HepG2 (cell line): ENCODE results near the gene ADAMTS17. TPM values are rescaled to one million over a fixed set of nuclear protein-coding genes. Genes with fewer than 3 reads are reported as not detected.

Experiments
- AHR ChIP-seq: IDR thresholded peaks from 2 replicates; pipeline ENCODE4 v1.6.1; 2018; ENCODE audit warnings: missing genetic modification reagents, missing compliant biosample characterization
- ATRX ChIP-seq: sonication (generic); formaldehyde crosslinking; IDR thresholded peaks from 2 replicates; pipeline ENCODE4 v1.4.0; 2020; ENCODE audit warnings: missing genetic modification reagents, borderline replicate concordance
- CBX1 ChIP-seq: IDR thresholded peaks from one replicate; pipeline ENCODE4 v1.6.1; 2016; ENCODE audit warnings: antibody characterized with exemption, low read depth
- PTBP1 ChIP-seq: fragments of 200-400 bp; formaldehyde crosslinking; IDR thresholded peaks from 2 replicates; pipeline ENCODE4 v1.6.1; 2018; ENCODE audit warnings: low read length, low read depth; ENCODE audit not compliant: poor library complexity, severe bottlenecking
- RERE ChIP-seq: IDR thresholded peaks from 2 replicates; pipeline ENCODE4 v1.6.1; 2016; ENCODE audit warnings: low read depth, missing genetic modification reagents, missing compliant biosample characterization
- RFX1 ChIP-seq: fragments of 450-650 bp; IDR thresholded peaks from 2 replicates; pipeline ENCODE4 v1.6.1; 2017
- SMARCC2 ChIP-seq: fragments of 450-650 bp; IDR thresholded peaks from 2 replicates; pipeline ENCODE4 v1.6.1; 2017; ENCODE audit warnings: antibody characterized with exemption, mild to moderate bottlenecking
- SOX6 ChIP-seq, 2 experiments: fragments of 450-650 bp in 1 of 2; sonication (generic) in 1 of 2; formaldehyde crosslinking in 1 of 2; IDR thresholded peaks; 2 replicates each; pipeline versions ENCODE4 v1.4.0 to v1.6.1; 2017 to 2020; ENCODE audit warnings: antibody characterized with exemption in 1 of 2, mild to moderate bottlenecking in 1 of 2, missing genetic modification reagents in 1 of 2
- ZNF451 ChIP-seq: sonication (generic); formaldehyde crosslinking; IDR thresholded peaks from 2 replicates; pipeline ENCODE4 v1.5.0; 2020; ENCODE audit warnings: mild to moderate bottlenecking, missing genetic modification reagents
- polyA plus RNA-seq, 8 experiments: library from polyadenylated mRNA; depleted of rRNA in 3 of 8; stranded (reverse) in 7 of 8; unstranded in 1 of 8; fragments of >200 nt; fragmentation: Illumina TruSeq in 4 of 8; extraction: Trizol in 4 of 8; gene quantifications; 2 replicates each; pipeline versions ENCODE4 v1.2.1 to v1.2.3, GENCODE V29; 2011 to 2016; ENCODE audit warnings: low read depth in 4 of 8, missing spikeins in 1 of 8, mixed read lengths in 1 of 8; ENCODE audit not compliant: insufficient read depth in 1 of 8
- total RNA-seq, 5 experiments: library from RNA; depleted of rRNA; stranded (reverse); fragments of >200 nt; fragmentation: Illumina TruSeq; extraction: Trizol; gene quantifications; 2 replicates each; pipeline ENCODE4 v1.2.3, GENCODE V29; 2016; ENCODE audit warnings: low read depth in 1 of 5
- TF ChIP-seq, protein P1 (sequence below): sonication (generic); formaldehyde crosslinking; IDR thresholded peaks from 2 replicates; pipeline ENCODE4 v1.4.0; 2020; ENCODE audit warnings: missing genetic modification reagents
- TF ChIP-seq, protein P2 (sequence below): sonication (generic); formaldehyde crosslinking; IDR thresholded peaks from 2 replicates; pipeline ENCODE4 v1.8.1; 2023; ENCODE audit warnings: mild to moderate bottlenecking, missing genetic modification reagents, borderline replicate concordance
- TF ChIP-seq, protein P3 (sequence below): sonication (generic); formaldehyde crosslinking; IDR thresholded peaks from 2 replicates; pipeline ENCODE4 v1.5.1; 2020; ENCODE audit warnings: mild to moderate bottlenecking, missing genetic modification reagents, borderline replicate concordance

ADAMTS17 gene
- total and polyA plus RNA-seq, 2 of the 13 experiments (the other 11 are each of a cell fraction or from before 2014, with no cell fraction given), result 0.02 to 0.04 TPM

DNA sequence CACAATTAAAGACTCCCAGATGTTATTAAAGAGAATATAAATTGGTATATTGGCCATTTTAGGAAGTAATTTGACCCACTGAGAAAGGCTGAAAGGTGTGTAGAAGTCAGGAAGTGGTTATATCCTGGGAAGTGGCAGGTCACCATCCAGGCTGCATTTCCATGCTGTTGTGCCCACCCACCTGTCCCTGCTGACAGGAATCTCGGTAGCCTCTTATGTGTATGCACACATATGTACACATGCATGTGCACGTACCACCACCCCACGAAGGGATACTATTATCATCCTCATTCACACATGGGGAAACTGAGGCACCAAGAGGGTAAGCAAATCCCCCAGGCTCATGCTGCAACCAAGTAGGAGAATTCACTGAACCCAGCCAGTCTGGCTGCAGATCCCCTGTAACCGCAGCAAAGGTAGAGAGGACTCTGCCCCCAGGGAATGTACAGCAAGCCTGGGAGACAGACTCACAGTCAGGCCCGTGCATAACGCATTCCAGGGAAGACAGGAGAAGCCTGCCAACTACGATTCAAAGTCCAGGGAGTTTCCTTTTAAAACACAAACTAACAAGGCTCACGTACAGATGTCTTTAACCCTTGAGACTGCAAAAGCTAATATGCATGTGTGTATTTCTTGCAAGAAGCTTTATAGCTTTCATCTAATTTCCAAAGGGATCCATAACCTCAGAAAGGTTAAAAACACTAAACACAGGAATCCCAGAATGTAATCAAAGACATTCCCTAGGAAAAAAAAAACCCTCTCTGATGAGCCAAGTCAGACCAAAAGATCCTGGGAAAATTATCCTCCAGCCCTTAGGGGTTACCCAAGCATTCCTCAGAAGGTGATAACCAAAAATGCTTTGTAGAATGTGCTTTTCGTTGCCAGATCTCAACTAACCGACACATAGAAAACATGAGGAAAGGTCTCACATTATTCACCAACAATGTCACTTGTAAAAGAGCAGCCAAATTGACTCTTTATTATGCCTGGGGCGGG is 129.6 kb downstream of the ADAMTS17 start (continued):
- TF ChIP-seq PTBP1 (no peak), CBX1 (no peak), RERE (CRISPR knock-in tag) (no peak), SMARCC2 (no peak), AHR (CRISPR knock-in tag) (no peak), ZNF451 (no peak), SOX6 (IDR thresholded peaks at IDR 0.05) (no peak), SOX6 (CRISPR knock-in tag; IDR thresholded peaks at IDR 0.05) (0 out of 2 replicates have a peak, but pooled peaks have one; percentile 33), ATRX (no peak), RFX1 (no peak)
- TF ChIP-seq, protein P1, sequence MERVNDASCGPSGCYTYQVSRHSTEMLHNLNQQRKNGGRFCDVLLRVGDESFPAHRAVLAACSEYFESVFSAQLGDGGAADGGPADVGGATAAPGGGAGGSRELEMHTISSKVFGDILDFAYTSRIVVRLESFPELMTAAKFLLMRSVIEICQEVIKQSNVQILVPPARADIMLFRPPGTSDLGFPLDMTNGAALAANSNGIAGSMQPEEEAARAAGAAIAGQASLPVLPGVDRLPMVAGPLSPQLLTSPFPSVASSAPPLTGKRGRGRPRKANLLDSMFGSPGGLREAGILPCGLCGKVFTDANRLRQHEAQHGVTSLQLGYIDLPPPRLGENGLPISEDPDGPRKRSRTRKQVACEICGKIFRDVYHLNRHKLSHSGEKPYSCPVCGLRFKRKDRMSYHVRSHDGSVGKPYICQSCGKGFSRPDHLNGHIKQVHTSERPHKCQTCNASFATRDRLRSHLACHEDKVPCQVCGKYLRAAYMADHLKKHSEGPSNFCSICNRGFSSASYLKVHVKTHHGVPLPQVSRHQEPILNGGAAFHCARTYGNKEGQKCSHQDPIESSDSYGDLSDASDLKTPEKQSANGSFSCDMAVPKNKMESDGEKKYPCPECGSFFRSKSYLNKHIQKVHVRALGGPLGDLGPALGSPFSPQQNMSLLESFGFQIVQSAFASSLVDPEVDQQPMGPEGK, result no peak
- TF ChIP-seq, protein P2, sequence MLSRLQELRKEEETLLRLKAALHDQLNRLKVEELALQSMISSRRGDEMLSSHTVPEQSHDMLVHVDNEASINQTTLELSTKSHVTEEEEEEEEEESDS (CRISPR knock-in tag), result no peak
- TF ChIP-seq, protein P3, sequence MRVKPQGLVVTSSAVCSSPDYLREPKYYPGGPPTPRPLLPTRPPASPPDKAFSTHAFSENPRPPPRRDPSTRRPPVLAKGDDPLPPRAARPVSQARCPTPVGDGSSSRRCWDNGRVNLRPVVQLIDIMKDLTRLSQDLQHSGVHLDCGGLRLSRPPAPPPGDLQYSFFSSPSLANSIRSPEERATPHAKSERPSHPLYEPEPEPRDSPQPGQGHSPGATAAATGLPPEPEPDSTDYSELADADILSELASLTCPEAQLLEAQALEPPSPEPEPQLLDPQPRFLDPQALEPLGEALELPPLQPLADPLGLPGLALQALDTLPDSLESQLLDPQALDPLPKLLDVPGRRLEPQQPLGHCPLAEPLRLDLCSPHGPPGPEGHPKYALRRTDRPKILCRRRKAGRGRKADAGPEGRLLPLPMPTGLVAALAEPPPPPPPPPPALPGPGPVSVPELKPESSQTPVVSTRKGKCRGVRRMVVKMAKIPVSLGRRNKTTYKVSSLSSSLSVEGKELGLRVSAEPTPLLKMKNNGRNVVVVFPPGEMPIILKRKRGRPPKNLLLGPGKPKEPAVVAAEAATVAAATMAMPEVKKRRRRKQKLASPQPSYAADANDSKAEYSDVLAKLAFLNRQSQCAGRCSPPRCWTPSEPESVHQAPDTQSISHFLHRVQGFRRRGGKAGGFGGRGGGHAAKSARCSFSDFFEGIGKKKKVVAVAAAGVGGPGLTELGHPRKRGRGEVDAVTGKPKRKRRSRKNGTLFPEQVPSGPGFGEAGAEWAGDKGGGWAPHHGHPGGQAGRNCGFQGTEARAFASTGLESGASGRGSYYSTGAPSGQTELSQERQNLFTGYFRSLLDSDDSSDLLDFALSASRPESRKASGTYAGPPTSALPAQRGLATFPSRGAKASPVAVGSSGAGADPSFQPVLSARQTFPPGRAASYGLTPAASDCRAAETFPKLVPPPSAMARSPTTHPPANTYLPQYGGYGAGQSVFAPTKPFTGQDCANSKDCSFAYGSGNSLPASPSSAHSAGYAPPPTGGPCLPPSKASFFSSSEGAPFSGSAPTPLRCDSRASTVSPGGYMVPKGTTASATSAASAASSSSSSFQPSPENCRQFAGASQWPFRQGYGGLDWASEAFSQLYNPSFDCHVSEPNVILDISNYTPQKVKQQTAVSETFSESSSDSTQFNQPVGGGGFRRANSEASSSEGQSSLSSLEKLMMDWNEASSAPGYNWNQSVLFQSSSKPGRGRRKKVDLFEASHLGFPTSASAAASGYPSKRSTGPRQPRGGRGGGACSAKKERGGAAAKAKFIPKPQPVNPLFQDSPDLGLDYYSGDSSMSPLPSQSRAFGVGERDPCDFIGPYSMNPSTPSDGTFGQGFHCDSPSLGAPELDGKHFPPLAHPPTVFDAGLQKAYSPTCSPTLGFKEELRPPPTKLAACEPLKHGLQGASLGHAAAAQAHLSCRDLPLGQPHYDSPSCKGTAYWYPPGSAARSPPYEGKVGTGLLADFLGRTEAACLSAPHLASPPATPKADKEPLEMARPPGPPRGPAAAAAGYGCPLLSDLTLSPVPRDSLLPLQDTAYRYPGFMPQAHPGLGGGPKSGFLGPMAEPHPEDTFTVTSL, result peak; percentile 41; the same call in 1 of the 2 replicates
